ENCODE measurements around the gene ERP44. TPM values are rescaled to one million over a fixed set of nuclear protein-coding genes. Genes with fewer than 3 reads are reported as not detected.

The ERP44 gene
- total RNA-seq, 1 donor from 2014 or later = 13.5 TPM

GRCh38 chr9:99948896-99949295 is 149.9 kb downstream of the ERP44 start:
- no peak for TF ChIP-seq CTCF (IDR thresholded peaks at IDR 0.05)
- no peak for TF ChIP-seq POLR2A (IDR thresholded peaks at IDR 0.05)
- no peak for TF ChIP-seq POLR2AphosphoS5 (IDR thresholded peaks at IDR 0.05; ENCODE audit: insufficient read depth in 1 of 2, low read depth in 1 of 2)
- intact Hi-C loops (cut with DNase I) = no loop called here
- H3K4me1 ChIP-seq = no peaks in the 10 kb centered on the region
- DNase-seq (ENCODE audit: extremely low spot score in 2 of 2) = no peak
- H3K27me3 ChIP-seq = no peaks in the 10 kb centered on the region
- H3K36me3 ChIP-seq = no peaks in the 10 kb centered on the region
- no peaks in the 10 kb centered on the region for H3K9me3 ChIP-seq
- H3K27ac ChIP-seq = no peak overlapping the region
- H3K4me3 ChIP-seq = no peak overlapping the region

GRCh38 chr9:99948482-99948881 is 150.3 kb downstream of the ERP44 start:
- intact Hi-C loops (cut with DNase I) = no loop called here

GRCh38 chr9:99947395-99947794 is 151.4 kb downstream of the ERP44 start:
- Histone ChIP-seq H3K4me1 (no peaks in the 10 kb centered on the region), H3K27me3 (no peaks in the 10 kb centered on the region), H3K36me3 (no peaks in the 10 kb centered on the region), H3K9me3 (no peaks in the 10 kb centered on the region), H3K4me3 (no peak overlapping the region), H3K27ac (no peak overlapping the region)
- DNase-seq (ENCODE audit: extremely low spot score in 2 of 2) = no peak
- intact Hi-C loops (cut with DNase I) = no loop called here
- no peak for TF ChIP-seq POLR2A (IDR thresholded peaks at IDR 0.05)
- TF ChIP-seq CTCF (IDR thresholded peaks at IDR 0.05) = no peak
- no peak for TF ChIP-seq POLR2AphosphoS5 (IDR thresholded peaks at IDR 0.05; ENCODE audit: insufficient read depth in 1 of 2, low read depth in 1 of 2)

More at GRCh38 chr9:99948482-99948881, 150.3 kb downstream of the ERP44 start:
- Histone ChIP-seq H3K36me3 (no peaks in the 10 kb centered on the region), H3K27ac (no peak overlapping the region), H3K4me3 (no peak overlapping the region), H3K27me3 (no peaks in the 10 kb centered on the region), H3K9me3 (no peaks in the 10 kb centered on the region), H3K4me1 (no peaks in the 10 kb centered on the region)
- DNase-seq (ENCODE audit: extremely low spot score in 2 of 2) = no peak
- TF ChIP-seq POLR2A (IDR thresholded peaks at IDR 0.05) = no peak
- no peak for TF ChIP-seq POLR2AphosphoS5 (IDR thresholded peaks at IDR 0.05; ENCODE audit: insufficient read depth in 1 of 2, low read depth in 1 of 2)
- TF ChIP-seq CTCF (IDR thresholded peaks at IDR 0.05) = no peak

GRCh38 chr9:99936947-99937587 is 161.7 kb downstream of the ERP44 start:
- Histone ChIP-seq H3K27me3 (no peaks in the 10 kb centered on the region), H3K4me3 (no peak overlapping the region), H3K4me1 (no peaks in the 10 kb centered on the region), H3K9me3 (peaks cover 6% of the 10 kb centered on the region), H3K36me3 (no peaks in the 10 kb centered on the region), H3K27ac (no peak overlapping the region)
- TF ChIP-seq POLR2A (IDR thresholded peaks at IDR 0.05) = no peak
- no peak for TF ChIP-seq POLR2AphosphoS5 (IDR thresholded peaks at IDR 0.05; ENCODE audit: insufficient read depth in 1 of 2, low read depth in 1 of 2)
- TF ChIP-seq CTCF (IDR thresholded peaks at IDR 0.05) = no peak
- intact Hi-C loops (cut with DNase I) = no loop called here
- no peak for DNase-seq (ENCODE audit: extremely low spot score in 2 of 2)

GRCh38 chr9:99931155-99931840 is 167.5 kb downstream of the ERP44 start:
- no peak overlapping the region for H3K27ac ChIP-seq
- TF ChIP-seq POLR2A (IDR thresholded peaks at IDR 0.05) = no peak
- no peak for TF ChIP-seq CTCF (IDR thresholded peaks at IDR 0.05)
- TF ChIP-seq POLR2AphosphoS5 (IDR thresholded peaks at IDR 0.05; ENCODE audit: insufficient read depth in 1 of 2, low read depth in 1 of 2) = no peak
- no peak overlapping the region for H3K4me3 ChIP-seq
- H3K36me3 ChIP-seq = peaks cover 0 to 18% of the 10 kb centered on the region in 2 donors
- no peaks in the 10 kb centered on the region for H3K9me3 ChIP-seq
- no peaks in the 10 kb centered on the region for H3K4me1 ChIP-seq
- DNase-seq (ENCODE audit: extremely low spot score in 2 of 2) = no peak
- intact Hi-C loops (cut with DNase I) = no loop called here
- H3K27me3 ChIP-seq = no peaks in the 10 kb centered on the region

Measured in vagina (tissue), 2 donors.